SK-N-SH (cell line): ENCODE data around the gene ARID1A.

Experiments
- GABPA ChIP-seq: IDR thresholded peaks from 2 replicates; pipeline ENCODE4 v1.4.0; 2012; ENCODE audit warnings: low read depth, mild to moderate bottlenecking
- SIN3A ChIP-seq: IDR thresholded peaks from 2 replicates; pipeline ENCODE4 v1.6.1; 2012; ENCODE audit warnings: low read depth, mild to moderate bottlenecking, low read length, moderate library complexity, borderline replicate concordance
- TF ChIP-seq, protein P1 (sequence below): fragments of 200-600 bp; sonication (generic); IDR thresholded peaks from 2 replicates; pipeline ENCODE4 v1.6.1; 2017; ENCODE audit warnings: antibody characterized with exemption, mild to moderate bottlenecking, moderate library complexity
- TF ChIP-seq, protein P2 (sequence below): fragments of 150-350 bp; IDR thresholded peaks from 2 replicates; pipeline ENCODE4 v1.6.1; 2017; ENCODE audit warnings: antibody characterized with exemption, low read length, low read depth, borderline replicate concordance

GRCh38 chr1:26731233-26731902 lies 35.6 kb downstream of the ARID1A start:
- TF ChIP-seq GABPA: no peak
- TF ChIP-seq, protein P1, sequence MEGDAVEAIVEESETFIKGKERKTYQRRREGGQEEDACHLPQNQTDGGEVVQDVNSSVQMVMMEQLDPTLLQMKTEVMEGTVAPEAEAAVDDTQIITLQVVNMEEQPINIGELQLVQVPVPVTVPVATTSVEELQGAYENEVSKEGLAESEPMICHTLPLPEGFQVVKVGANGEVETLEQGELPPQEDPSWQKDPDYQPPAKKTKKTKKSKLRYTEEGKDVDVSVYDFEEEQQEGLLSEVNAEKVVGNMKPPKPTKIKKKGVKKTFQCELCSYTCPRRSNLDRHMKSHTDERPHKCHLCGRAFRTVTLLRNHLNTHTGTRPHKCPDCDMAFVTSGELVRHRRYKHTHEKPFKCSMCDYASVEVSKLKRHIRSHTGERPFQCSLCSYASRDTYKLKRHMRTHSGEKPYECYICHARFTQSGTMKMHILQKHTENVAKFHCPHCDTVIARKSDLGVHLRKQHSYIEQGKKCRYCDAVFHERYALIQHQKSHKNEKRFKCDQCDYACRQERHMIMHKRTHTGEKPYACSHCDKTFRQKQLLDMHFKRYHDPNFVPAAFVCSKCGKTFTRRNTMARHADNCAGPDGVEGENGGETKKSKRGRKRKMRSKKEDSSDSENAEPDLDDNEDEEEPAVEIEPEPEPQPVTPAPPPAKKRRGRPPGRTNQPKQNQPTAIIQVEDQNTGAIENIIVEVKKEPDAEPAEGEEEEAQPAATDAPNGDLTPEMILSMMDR: no peak
- TF ChIP-seq, protein P2, sequence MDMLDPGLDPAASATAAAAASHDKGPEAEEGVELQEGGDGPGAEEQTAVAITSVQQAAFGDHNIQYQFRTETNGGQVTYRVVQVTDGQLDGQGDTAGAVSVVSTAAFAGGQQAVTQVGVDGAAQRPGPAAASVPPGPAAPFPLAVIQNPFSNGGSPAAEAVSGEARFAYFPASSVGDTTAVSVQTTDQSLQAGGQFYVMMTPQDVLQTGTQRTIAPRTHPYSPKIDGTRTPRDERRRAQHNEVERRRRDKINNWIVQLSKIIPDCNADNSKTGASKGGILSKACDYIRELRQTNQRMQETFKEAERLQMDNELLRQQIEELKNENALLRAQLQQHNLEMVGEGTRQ: no peak
- no peak for TF ChIP-seq SIN3A
